Lung microvascular endothelial cell (primary cell): ENCODE results near the gene TRIM40. TPM values are rescaled to one million over a fixed set of nuclear protein-coding genes. Genes with fewer than 3 reads are reported as not detected.
A peak's percentile ranks its signal among the peaks of the same experiment; 100 is the strongest.
"Not testable (repeated sequence)": the region's sequence is repeated elsewhere in the genome, so short reads cannot be mapped to it uniquely, and the experiment has no call there.

ENCODE experiments used
- DNase-seq, 2 donors: peaks; one replicate each; pipeline versions ENCODE4 v3.0.0 to v3.0.0-alpha.2; 2010; ENCODE audit warnings: low read depth in 2 of 2
- total RNA-seq: library from RNA; depleted of rRNA; stranded (reverse); fragments of >200 nt; gene quantifications from 2 replicates; pipeline ENCODE4 v1.2.1, GENCODE V29; 2014

Gene TRIM40
- total RNA-seq, 1 donor from 2014 or later: not detected

GRCh38 chr6:30113003-30113759 is 22.8 kb upstream of the TRIM40 start, which contains the start of gene TRIM31:
Gene TRIM31 (minus strand): TSS chr6:30113090. CDS start chr6:30112805, 285 bp downstream.
- DNase-seq: no peak

GRCh38 chr6:30113841-30114240 is 22.1 kb upstream of the TRIM40 start:
- DNase-seq: no peak

GRCh38 chr6:30116724-30117123 is 19.2 kb upstream of the TRIM40 start:
- no peak for DNase-seq

- DNase-seq: not testable (repeated sequence)
Observed at GRCh38 chr6:30118691-30119090, 17.2 kb upstream of the TRIM40 start.

- DNase-seq: no peak
Observed at GRCh38 chr6:30121446-30122366, 14.2 kb upstream of the TRIM40 start.

GRCh38 chr6:30122515-30122914 is 13.4 kb upstream of the TRIM40 start:
- DNase-seq: no peak

GRCh38 chr6:30127238-30128093 is 8.5 kb upstream of the TRIM40 start:
- DNase-seq: no peak

GRCh38 chr6:30129265-30130178 is 6.4 kb upstream of the TRIM40 start:
- DNase-seq: no peak

GRCh38 chr6:30130179-30130679 is 5.7 kb upstream of the TRIM40 start:
- no peak for DNase-seq

- peak; percentile 82 to 86 for DNase-seq
Observed at GRCh38 chr6:30130887-30131862, 4.8 kb upstream of the TRIM40 start.

- DNase-seq: no peak
Observed at GRCh38 chr6:30131947-30132497, 3.9 kb upstream of the TRIM40 start.

GRCh38 chr6:30135147-30135546 is 793 bp upstream of the TRIM40 start:
- DNase-seq: no peak

- no peak for DNase-seq
Observed at GRCh38 chr6:30136570-30137286, 788 bp downstream of the TRIM40 start.

- DNase-seq: not testable (repeated sequence)
Observed at GRCh38 chr6:30140240-30140639, 4.3 kb downstream of the TRIM40 start.

- no peak for DNase-seq
Observed at GRCh38 chr6:30142665-30143064, 6.7 kb downstream of the TRIM40 start.

- no peak for DNase-seq
Observed at GRCh38 chr6:30143780-30144179, 7.8 kb downstream of the TRIM40 start.

GRCh38 chr6:30144811-30145210 is 8.9 kb downstream of the TRIM40 start:
- no peak for DNase-seq

GRCh38 chr6:30145818-30146217 is 9.9 kb downstream of the TRIM40 start:
- DNase-seq: no peak
